Measurements from ENCODE around the gene ARHGEF25. TPM values are rescaled to one million over a fixed set of nuclear protein-coding genes. Genes with fewer than 3 reads are reported as not detected.

The ARHGEF25 gene
- total RNA-seq, 1 donor = 0.31 TPM

DNA sequence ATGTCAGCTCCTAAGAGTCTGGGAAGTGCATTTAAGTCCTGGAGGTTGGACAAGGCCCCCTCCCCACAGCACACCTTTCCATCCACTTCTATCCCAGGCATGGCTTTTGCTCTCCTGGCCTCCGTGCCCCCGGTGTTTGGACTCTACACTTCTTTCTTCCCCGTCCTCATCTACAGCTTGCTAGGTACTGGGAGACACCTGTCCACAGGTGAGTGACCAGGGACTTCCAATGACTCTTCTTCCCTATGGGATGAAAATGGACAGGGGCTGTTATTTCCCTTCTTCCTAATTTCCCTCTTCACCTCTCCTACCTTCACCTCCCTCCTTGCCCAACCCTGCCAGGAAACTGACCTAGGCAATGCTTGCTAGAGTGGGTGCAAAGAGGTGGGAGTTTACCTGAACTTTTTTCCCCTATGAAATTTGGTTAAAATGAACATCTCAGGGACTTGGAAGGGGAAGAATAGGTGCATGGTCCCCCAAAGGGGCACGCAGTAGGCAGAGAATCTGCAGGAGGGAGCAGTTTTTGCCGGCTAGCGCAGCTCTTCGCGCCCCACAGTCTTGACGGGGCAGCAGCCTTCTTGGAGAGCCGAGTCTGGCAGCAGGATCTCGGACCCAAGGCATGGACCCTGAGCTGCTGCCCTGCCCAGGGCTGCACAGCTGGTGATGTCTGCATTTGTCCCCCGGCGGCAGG lies 9.2 kb downstream of the ARHGEF25 start:
- peaks cover 83% of the 10 kb centered on the region for H3K27me3 ChIP-seq (ENCODE audit: insufficient read depth, low read length)
- H3K4me3 ChIP-seq (ENCODE audit: low read length) = no peak overlapping the region
- no peaks in the 10 kb centered on the region for H3K9me3 ChIP-seq (ENCODE audit: low read depth, low read length)
- H3K4me1 ChIP-seq (ENCODE audit: insufficient read depth, low read length) = peaks cover 27% of the 10 kb centered on the region

DNA sequence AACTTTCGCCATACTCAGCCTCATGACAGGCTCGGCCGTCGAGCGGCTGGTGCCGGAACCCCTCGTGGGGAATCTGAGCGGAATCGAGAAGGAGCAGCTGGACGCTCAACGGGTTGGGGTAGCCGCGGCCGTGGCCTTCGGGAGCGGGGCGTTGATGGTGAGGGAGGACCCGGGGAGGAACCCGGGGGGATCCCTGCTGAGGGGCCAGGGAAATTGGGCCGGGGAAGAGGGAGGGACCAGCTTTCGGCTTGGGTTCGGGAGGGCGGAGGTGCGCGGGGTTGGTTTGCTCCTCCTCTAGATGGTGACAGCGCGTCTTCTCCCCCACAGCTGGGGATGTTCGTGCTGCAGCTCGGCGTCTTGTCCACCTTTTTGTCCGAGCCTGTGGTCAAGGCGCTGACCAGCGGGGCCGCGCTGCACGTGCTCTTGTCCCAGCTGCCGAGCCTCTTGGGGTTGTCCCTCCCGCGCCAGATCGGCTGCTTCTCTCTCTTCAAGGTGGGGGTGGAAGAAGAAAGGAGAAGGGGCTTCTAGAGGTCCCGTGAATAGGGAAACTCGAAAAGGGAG lies 9.8 kb downstream of the ARHGEF25 start:
- Histone ChIP-seq H3K9me3 (ENCODE audit: low read depth, low read length) (no peaks in the 10 kb centered on the region), H3K4me3 (ENCODE audit: low read length) (no peak overlapping the region), H3K27me3 (ENCODE audit: insufficient read depth, low read length) (peaks cover 90% of the 10 kb centered on the region), H3K4me1 (ENCODE audit: insufficient read depth, low read length) (peaks cover 27% of the 10 kb centered on the region)

DNA sequence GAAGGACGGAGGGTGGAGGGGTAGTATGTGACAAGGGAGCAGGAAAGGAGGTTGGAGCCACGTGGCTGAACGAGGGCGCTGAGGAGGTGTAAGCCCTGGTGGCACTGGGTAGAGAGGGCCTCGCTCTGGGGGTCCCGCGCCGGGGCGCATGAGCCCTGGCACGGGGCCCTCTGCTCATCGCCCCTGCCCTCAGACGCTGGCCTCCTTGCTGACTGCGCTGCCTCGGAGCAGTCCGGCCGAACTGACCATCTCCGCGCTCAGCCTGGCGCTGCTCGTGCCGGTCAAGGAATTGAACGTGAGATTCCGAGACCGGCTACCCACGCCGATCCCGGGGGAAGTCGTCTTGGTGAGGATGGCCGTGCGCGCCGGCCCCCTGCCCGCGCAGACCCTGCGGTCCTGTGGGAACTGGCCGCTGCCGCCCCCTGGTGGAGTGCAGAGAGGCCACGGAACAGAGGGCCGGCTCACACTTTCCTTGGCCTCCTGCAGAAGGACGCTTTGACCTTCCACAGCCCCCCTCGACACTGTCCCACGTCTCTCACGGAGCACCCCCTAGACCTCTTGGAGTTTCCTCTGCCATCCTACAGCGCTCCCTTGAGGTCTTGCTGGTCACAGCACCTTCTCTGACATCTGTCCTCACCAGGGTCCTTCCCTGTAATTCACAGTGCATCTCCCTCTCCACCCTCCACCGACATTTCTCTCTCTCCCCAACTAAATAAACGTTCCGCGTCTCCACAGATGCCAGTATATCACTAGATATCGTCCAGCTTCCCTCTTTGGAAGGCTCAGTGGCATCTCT lies 10.5 kb downstream of the ARHGEF25 start:
- Histone ChIP-seq H3K9me3 (ENCODE audit: low read depth, low read length) (no peaks in the 10 kb centered on the region), H3K27me3 (ENCODE audit: insufficient read depth, low read length) (peaks cover 96% of the 10 kb centered on the region), H3K4me1 (ENCODE audit: insufficient read depth, low read length) (peaks cover 27% of the 10 kb centered on the region), H3K4me3 (ENCODE audit: low read length) (no peak overlapping the region)

DNA sequence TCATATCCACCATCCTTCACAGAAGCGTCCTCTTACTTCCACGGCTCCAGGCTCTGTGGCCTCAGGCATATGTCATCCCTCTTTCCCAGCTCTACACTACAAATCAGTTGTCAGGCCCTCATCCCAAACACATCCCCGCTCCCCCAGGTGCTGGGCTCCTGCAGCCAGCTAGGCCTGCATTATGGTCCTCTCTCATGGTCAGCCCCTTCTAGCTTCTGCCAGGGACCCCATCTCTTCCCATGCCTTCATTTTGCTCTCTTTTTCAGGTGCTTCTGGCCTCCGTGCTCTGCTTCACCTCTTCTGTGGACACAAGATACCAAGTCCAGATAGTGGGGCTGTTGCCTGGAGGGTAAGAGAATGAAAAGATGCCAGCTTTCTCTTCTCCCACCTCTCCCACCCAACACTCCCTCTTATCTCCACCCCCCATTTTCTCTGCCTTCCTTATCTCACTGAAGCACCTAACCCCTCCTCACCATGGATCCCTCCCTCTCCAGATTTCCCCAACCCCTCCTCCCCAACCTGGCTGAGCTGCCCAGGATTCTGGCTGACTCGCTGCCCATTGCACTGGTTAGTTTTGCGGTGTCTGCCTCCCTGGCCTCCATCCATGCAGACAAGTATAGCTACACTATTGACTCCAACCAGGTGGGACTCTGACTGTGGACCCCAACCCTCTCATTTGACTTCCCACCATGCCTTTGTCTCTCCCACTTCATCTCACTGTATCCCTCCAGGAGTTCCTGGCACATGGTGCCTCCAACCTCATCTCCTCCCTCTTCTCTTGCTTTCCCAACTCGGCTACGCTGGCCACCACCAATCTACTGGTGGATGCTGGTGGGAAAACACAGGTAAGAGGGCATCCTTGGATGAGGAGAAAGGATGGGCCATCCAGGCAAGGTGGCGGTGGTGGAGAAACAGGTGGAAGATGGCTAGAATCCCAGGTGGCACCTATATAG lies 11.3 kb downstream of the ARHGEF25 start:
- Histone ChIP-seq H3K27me3 (ENCODE audit: insufficient read depth, low read length) (peaks cover 99% of the 10 kb centered on the region), H3K4me3 (ENCODE audit: low read length) (no peak overlapping the region), H3K9me3 (ENCODE audit: low read depth, low read length) (no peaks in the 10 kb centered on the region), H3K4me1 (ENCODE audit: insufficient read depth, low read length) (peaks cover 31% of the 10 kb centered on the region)

DNA sequence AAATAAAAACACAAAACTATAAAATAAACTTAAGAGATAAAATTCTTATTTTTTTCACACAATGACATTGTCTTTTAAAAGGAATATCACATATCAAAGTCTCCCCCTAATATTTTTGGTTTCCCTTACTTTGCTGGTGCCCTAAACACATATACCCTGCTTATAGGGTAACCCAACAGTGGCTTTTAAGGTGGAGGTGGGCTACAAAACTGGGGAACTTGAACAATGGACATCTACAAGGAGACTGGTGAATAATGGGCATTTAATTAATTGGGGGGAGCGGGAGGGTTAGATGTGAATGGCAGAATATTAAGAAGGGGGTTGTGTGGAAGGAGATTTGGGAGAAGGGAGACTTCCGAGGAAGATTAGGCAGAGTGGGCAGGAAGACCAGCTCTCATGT lies 12.2 kb downstream of the ARHGEF25 start:
- no peak overlapping the region for H3K4me3 ChIP-seq (ENCODE audit: low read length)
- no peaks in the 10 kb centered on the region for H3K9me3 ChIP-seq (ENCODE audit: low read depth, low read length)
- peaks cover 36% of the 10 kb centered on the region for H3K4me1 ChIP-seq (ENCODE audit: insufficient read depth, low read length)
- H3K27me3 ChIP-seq (ENCODE audit: insufficient read depth, low read length) = peaks cover 99% of the 10 kb centered on the region

DNA sequence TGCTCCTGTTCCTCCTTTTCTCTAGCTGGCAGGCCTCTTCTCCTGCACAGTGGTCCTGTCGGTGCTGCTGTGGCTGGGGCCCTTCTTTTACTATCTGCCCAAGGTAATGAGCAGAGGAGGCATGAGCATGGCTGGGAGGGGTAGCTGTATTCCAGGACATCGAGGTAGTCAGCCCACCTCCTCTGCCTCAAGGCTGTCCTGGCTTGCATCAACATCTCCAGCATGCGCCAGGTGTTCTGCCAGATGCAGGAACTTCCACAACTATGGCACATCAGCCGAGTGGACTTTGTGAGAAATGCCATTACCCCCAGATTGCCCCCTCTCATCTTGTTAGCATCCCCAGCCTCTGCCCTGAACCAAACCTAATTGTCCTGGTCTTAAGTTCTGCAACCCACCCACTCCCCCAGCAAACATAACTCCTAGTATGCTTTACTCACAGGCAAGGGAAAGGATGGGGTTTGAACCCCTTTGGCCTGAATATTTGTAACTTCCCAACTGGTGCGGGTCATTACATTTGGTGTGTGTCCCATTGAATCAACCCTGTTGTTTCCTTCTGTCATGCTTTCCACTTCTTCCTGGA lies 12.7 kb downstream of the ARHGEF25 start:
- peaks cover 99% of the 10 kb centered on the region for H3K27me3 ChIP-seq (ENCODE audit: insufficient read depth, low read length)
- H3K9me3 ChIP-seq (ENCODE audit: low read depth, low read length) = no peaks in the 10 kb centered on the region
- H3K4me3 ChIP-seq (ENCODE audit: low read length) = no peak overlapping the region
- H3K4me1 ChIP-seq (ENCODE audit: insufficient read depth, low read length) = peaks cover 36% of the 10 kb centered on the region

DNA sequence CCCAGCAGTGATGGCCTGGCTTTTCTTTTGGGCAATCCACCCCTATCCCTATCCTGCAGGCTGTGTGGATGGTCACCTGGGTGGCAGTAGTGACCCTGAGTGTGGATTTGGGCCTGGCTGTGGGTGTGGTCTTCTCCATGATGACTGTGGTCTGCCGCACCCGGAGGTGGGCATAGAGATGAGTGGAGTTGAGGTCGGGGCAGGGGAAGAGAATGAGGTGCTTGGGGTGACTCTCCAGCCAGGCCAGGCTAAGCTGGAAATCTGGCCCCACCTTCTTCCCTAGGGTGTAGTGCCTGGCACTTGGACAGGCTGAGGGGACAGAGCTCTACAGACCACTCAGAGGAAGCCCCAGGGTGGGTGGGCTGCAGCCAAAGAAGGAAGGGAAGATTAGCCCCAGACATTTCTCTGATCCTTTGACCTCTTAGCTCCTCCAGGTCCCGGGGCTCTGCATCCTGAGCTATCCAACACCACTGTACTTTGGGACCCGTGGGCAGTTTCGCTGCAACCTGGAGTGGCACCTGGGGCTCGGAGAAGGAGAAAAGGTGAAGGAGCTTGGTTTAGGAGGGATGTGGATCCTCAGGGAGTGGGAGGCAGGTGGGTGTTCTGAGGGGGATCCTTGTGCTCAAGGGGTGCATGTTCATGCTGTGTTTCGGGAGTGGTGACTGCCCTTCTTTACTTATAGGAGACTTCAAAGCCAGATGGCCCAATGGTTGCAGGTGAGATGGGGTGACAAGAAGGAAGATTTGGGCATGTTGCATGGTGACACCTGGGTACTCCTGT lies 13.4 kb downstream of the ARHGEF25 start:
- Histone ChIP-seq H3K27me3 (ENCODE audit: insufficient read depth, low read length) (peaks cover 98% of the 10 kb centered on the region), H3K4me3 (ENCODE audit: low read length) (no peak overlapping the region), H3K9me3 (ENCODE audit: low read depth, low read length) (no peaks in the 10 kb centered on the region), H3K4me1 (ENCODE audit: insufficient read depth, low read length) (peaks cover 32% of the 10 kb centered on the region)

GRCh38 chr12:57625261-57626032 lies 14.2 kb downstream of the ARHGEF25 start:
- Histone ChIP-seq H3K9me3 (ENCODE audit: low read depth, low read length) (no peaks in the 10 kb centered on the region), H3K4me1 (ENCODE audit: insufficient read depth, low read length) (peaks cover 25% of the 10 kb centered on the region), H3K4me3 (ENCODE audit: low read length) (no peak overlapping the region), H3K27me3 (ENCODE audit: insufficient read depth, low read length) (peaks cover 96% of the 10 kb centered on the region)

DNA sequence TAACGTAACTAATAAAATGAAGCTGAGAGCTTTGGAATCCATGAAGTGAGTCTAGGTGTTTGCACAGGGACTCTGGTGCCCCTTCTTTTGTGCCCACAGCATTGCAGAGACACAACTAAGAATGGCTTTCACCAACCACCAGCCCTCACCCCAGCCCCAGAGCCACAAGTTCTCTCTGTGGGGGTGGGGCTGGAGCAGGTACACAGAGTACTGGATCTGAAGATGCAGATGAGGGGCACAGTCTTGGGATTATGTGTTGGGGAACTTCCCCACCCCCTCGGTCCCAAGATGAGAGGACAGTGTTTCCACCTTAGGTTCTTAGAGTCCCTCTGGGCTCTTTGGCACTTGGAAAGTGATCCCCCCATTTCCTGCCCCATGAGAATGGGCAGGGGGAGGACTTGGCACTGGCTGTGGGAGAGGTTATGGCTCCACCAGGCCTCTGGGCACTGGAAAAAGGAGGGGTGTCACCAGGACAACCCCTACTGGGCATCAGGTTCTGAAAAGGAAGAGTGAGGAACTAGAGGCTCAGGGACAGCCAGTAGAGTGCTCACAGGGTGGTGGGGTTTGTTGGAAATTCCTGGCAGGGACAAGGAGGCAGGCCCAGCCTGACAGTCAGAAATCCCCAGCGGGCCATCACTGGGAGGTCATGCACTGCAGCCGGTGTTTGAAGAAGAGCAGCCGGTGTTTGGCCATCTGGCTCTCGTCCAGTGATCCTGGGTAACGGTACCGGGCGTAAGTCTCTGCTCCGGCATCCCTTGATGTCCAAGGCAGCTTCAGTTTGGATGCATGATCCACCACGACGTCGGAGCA lies 15.1 kb downstream of the ARHGEF25 start:
- no peaks in the 10 kb centered on the region for H3K9me3 ChIP-seq (ENCODE audit: low read depth, low read length)
- no peak overlapping the region for H3K4me3 ChIP-seq (ENCODE audit: low read length)
- peaks cover 16% of the 10 kb centered on the region for H3K4me1 ChIP-seq (ENCODE audit: insufficient read depth, low read length)
- peaks cover 96% of the 10 kb centered on the region for H3K27me3 ChIP-seq (ENCODE audit: insufficient read depth, low read length)

DNA sequence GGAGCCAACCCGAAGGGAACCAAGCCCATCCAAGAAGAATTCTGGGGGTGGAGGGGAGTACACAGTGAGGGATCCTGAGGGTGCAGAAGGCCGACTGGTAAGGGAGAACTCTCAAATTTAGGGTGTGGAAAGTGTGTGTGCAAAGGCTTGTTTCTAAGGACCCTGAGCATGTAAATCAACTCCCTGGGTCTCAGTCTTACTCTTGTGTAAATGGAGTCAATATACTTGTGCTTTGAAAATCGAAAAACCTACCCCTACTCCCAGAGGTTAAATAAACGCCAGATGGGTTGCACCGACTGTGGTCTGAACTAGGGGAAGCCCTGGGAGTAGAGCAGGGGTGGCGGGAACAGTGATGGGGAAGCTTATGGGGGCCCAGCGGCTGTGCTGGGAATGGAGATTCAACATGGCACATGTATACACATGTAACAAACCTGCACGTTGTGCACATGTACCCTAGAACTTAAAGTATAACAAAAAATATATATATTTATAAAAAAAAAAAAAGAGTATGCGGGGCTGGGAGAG lies 15.7 kb downstream of the ARHGEF25 start:
- Histone ChIP-seq H3K4me3 (ENCODE audit: low read length) (no peak overlapping the region), H3K27me3 (ENCODE audit: insufficient read depth, low read length) (peaks cover 96% of the 10 kb centered on the region), H3K9me3 (ENCODE audit: low read depth, low read length) (no peaks in the 10 kb centered on the region), H3K4me1 (ENCODE audit: insufficient read depth, low read length) (peaks cover 13% of the 10 kb centered on the region)

DNA sequence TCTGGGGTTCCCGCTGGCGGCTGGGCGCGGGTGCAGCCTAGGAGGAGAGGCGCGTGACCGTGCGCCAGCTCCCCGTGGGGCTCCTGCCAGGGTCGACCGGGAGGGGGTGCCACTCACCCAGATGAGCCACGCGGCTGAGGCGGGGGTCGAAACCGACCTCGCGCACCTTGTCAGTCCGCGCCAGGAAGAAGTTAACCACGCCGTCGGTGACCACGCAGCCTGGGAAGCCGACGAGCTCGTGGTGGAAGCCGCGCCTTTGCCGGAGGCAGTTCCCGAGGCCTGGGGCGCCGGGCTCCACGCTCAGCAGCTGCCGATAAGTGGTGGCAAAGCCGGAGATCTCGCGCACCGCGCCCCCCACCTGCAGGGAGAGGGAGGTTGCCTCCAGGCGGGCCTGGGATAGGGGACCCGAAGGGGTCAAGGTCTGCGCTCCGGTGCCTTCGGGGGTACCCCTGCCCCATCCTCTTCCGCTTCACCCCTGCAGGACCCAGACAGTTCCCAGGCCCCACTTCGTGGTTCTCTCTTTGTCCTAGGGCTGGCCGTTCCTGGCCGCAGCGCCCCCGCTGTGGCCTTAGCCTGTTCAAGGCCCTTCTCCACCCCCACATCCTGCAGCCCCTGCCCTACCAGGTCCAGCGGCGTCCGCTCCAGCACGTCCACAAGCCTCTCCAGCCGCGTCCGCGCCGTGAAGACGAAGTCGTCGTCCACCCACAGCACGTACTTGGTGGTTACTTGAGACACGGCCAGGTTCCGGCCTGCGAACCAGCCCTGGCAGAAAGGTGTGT lies 16.5 kb downstream of the ARHGEF25 start:
- H3K9me3 ChIP-seq (ENCODE audit: low read depth, low read length) = no peaks in the 10 kb centered on the region
- peaks cover 96% of the 10 kb centered on the region for H3K27me3 ChIP-seq (ENCODE audit: insufficient read depth, low read length)
- peaks cover 19% of the 10 kb centered on the region for H3K4me1 ChIP-seq (ENCODE audit: insufficient read depth, low read length)
- H3K4me3 ChIP-seq (ENCODE audit: low read length) = no peak overlapping the region

Measured in mononuclear cell (primary cell).